PC-3 (cell line): ENCODE results near the gene AFF3. TPM values are rescaled to one million over a fixed set of nuclear protein-coding genes. Genes with fewer than 3 reads are reported as not detected.

Source experiments
- ATAC-seq: fragments of 200-7000 bp; cut with Tn5 transposase; 2 replicates; pipeline ENCODE4 v1.9.1; 2020; ENCODE audit warnings: mild to moderate bottlenecking, moderate library complexity
- BruUV-seq: library from RNA; stranded (reverse); fragments of 400-500 nt; replicated peaks from 2 replicates; lab custom pipeline; 2021; lab: Mats Ljungman, UMichigan
- CTCF ChIA-PET: fragments of 300-600 bp; sonication (Branson Sonifier 250); formaldehyde crosslinking; loops from one replicate; lab custom pipeline; 2022; ENCODE audit warnings: antibody characterized with exemption; lab: Charles Lee
- POLR2A ChIA-PET: fragments of 300-600 bp; sonication (Branson Sonifier 250); formaldehyde crosslinking; loops from one replicate; lab custom pipeline; 2022; ENCODE audit warnings: antibody characterized with exemption; ENCODE audit not compliant: unreplicated experiment; lab: Charles Lee
- DNase-seq: peaks from one replicate; pipeline ENCODE4 v3.0.0-alpha.2; 2015
- H2AFZ ChIP-seq: fragments of 300-600 bp; sonication (generic); 2 replicates; pipeline ENCODE4 v1.6.0; 2016; ENCODE audit warnings: antibody characterized with exemption, low read length
- H3F3A ChIP-seq: fragments of 300-600 bp; sonication (generic); one replicate; pipeline ENCODE4 v1.6.0; 2017; ENCODE audit warnings: antibody characterized with exemption, low read length, control low read depth, mild to moderate bottlenecking; ENCODE audit not compliant: unreplicated experiment
- H3K27ac ChIP-seq: fragments of 300-600 bp; sonication (generic); 2 replicates; pipeline ENCODE4 v1.5.1; 2016; ENCODE audit warnings: mild to moderate bottlenecking, low read length
- H3K27me3 ChIP-seq: fragments of 300-600 bp; sonication (generic); 2 replicates; pipeline ENCODE4 v1.6.1; 2016; ENCODE audit warnings: low read length, mixed read lengths
- H3K36me3 ChIP-seq: fragments of 300-600 bp; sonication (generic); 2 replicates; pipeline ENCODE4 v1.6.1; 2016; ENCODE audit warnings: low read depth, mixed run types, low read length, mixed read lengths
- H3K4me1 ChIP-seq: fragments of 300-600 bp; sonication (generic); 2 replicates; pipeline ENCODE4 v1.5.1; 2016; ENCODE audit warnings: low read length; ENCODE audit not compliant: insufficient read depth
- H3K4me2 ChIP-seq: fragments of 300-600 bp; sonication (generic); 2 replicates; pipeline ENCODE4 v1.6.0; 2016; ENCODE audit warnings: low read length
- H3K4me3 ChIP-seq: fragments of 300-600 bp; sonication (generic); 2 replicates; pipeline ENCODE4 v1.5.1; 2016; ENCODE audit warnings: mild to moderate bottlenecking, low read length, mixed read lengths
- H3K79me2 ChIP-seq: fragments of 300-600 bp; sonication (generic); 2 replicates; pipeline ENCODE4 v1.6.1; 2017; ENCODE audit warnings: low read length, mixed read lengths
- H3K9ac ChIP-seq: fragments of 300-600 bp; sonication (generic); 2 replicates; pipeline ENCODE4 v1.6.0; 2016; ENCODE audit warnings: mild to moderate bottlenecking, low read length
- H3K9me2 ChIP-seq: fragments of 300-600 bp; sonication (generic); replicated peaks from 2 replicates; pipeline ENCODE4 v1.6.1; 2016; ENCODE audit warnings: mixed run types, low read length, mixed read lengths
- H3K9me3 ChIP-seq: fragments of 300-600 bp; sonication (generic); 2 replicates; pipeline ENCODE4 v1.6.1; 2016; ENCODE audit warnings: low read length, mixed read lengths
- H4K20me1 ChIP-seq: fragments of 300-600 bp; sonication (generic); 2 replicates; pipeline ENCODE4 v1.6.1; 2016; ENCODE audit warnings: low read length, mixed read lengths
- CTCF ChIP-seq: fragments of 300-600 bp; sonication (generic); conservative IDR thresholded peaks from 2 replicates; pipeline ENCODE4 v1.5.1; 2017; ENCODE audit warnings: antibody characterized with exemption, low read depth, mild to moderate bottlenecking, low read length
- EZH2 ChIP-seq: fragments of 300-600 bp; sonication (generic); IDR thresholded peaks from one replicate; pipeline ENCODE4 v1.6.1; 2017; ENCODE audit warnings: antibody characterized with exemption, mild to moderate bottlenecking, low read length; ENCODE audit not compliant: unreplicated experiment
- EZH2phosphoT487 ChIP-seq: fragments of 300-600 bp; sonication (generic); IDR thresholded peaks from 2 replicates; pipeline ENCODE4 v1.6.1; 2018; ENCODE audit warnings: mild to moderate bottlenecking, antibody characterized with exemption, low read length, borderline replicate concordance
- intact Hi-C: fragments of 100-400 bp; cut with micrococcal nuclease; formaldehyde crosslinking; loops from 2 replicates; pipeline ENCODE4 v1.9.0; 2023
- total RNA-seq: library from RNA; depleted of rRNA; stranded (reverse); fragments of >200 nt; gene quantifications from 2 replicates; pipeline ENCODE4 v1.2.3, GENCODE V29; 2014

AFF3 gene
- total RNA-seq, 1 experiment from 2014 or later: 0.04 TPM

- ATAC-seq (no peak), DNase-seq (no peak)
- no peaks in the 10 kb centered on the region for H3K79me2 ChIP-seq
- H3K27ac ChIP-seq: no peak overlapping the region
- no peak for TF ChIP-seq CTCF
- TF ChIP-seq EZH2: no peak
- no peak for TF ChIP-seq EZH2phosphoT487
- no peak overlapping the region for H3K4me2 ChIP-seq
- no peaks in the 10 kb centered on the region for H3K36me3 ChIP-seq
- no peaks in the 10 kb centered on the region for H3K9me3 ChIP-seq
- no TSS peak for BruUV-seq
- CTCF ChIA-PET: no interaction called here
- no peak overlapping the region for H3K9ac ChIP-seq
- H3F3A ChIP-seq: no peaks in the 10 kb centered on the region
- intact Hi-C loops: no loop called here
- H3K4me1 ChIP-seq: no peaks in the 10 kb centered on the region
- no peaks in the 10 kb centered on the region for H3K27me3 ChIP-seq
- POLR2A ChIA-PET: no interaction called here
- no peaks in the 10 kb centered on the region for H3K9me2 ChIP-seq
- no peak overlapping the region for H3K4me3 ChIP-seq
- no peak overlapping the region for H2AFZ ChIP-seq
- no peaks in the 10 kb centered on the region for H4K20me1 ChIP-seq
Measured at GRCh38 chr2:99899882-99900281, 242.5 kb downstream of the AFF3 start.

DNA sequence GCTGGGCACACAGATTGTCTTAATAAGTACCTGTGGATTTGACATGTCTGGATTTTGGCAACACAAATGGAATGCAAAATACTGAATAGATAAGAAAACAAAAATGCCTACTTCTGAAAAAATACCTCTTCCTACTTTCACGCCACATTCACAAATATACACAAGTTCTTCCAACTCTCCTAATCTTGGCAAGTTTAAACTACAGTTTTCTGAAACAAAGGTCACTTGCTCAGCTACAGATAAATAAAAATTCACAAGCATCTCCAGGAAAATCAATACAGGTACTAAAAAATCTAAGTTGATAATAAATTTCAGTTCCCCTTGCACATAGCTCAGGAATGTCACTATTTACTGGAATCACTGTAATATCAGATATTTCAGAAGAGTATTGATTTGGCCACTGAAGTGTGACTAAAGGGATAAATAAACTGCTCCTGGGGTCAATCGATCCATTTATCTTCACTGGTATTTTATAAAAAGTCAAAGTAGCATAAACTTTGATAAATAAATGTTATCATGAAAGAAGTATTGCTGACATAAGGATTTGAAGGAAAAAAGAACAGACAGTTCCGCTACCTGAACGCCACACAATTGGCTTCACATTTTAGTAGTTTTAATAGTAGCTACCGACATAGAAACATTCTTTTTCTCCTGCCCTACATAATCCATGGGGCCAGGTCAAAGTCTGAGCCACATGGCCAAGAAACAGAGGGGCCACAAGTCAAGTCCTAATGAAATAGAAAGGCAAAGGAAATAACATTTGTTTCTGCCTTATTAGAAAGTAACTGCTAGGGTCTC, 243.1 kb downstream of the AFF3 start:
- Histone ChIP-seq H3K9me2 (no peaks in the 10 kb centered on the region), H3K9ac (no peak overlapping the region), H3K27me3 (no peaks in the 10 kb centered on the region), H2AFZ (no peak overlapping the region), H3K79me2 (no peaks in the 10 kb centered on the region), H3K4me1 (no peaks in the 10 kb centered on the region), H3K4me3 (no peak overlapping the region), H3K9me3 (no peaks in the 10 kb centered on the region), H3K27ac (no peak overlapping the region), H4K20me1 (no peaks in the 10 kb centered on the region), H3K36me3 (no peaks in the 10 kb centered on the region), H3K4me2 (no peak overlapping the region), H3F3A (no peaks in the 10 kb centered on the region)
- no peak for ATAC-seq
- POLR2A ChIA-PET: no interaction called here
- TF ChIP-seq EZH2 (no peak), EZH2phosphoT487 (no peak), CTCF (no peak)
- CTCF ChIA-PET: no interaction called here
- BruUV-seq: no TSS peak
- DNase-seq: no peak
- intact Hi-C loops: no loop called here

DNA sequence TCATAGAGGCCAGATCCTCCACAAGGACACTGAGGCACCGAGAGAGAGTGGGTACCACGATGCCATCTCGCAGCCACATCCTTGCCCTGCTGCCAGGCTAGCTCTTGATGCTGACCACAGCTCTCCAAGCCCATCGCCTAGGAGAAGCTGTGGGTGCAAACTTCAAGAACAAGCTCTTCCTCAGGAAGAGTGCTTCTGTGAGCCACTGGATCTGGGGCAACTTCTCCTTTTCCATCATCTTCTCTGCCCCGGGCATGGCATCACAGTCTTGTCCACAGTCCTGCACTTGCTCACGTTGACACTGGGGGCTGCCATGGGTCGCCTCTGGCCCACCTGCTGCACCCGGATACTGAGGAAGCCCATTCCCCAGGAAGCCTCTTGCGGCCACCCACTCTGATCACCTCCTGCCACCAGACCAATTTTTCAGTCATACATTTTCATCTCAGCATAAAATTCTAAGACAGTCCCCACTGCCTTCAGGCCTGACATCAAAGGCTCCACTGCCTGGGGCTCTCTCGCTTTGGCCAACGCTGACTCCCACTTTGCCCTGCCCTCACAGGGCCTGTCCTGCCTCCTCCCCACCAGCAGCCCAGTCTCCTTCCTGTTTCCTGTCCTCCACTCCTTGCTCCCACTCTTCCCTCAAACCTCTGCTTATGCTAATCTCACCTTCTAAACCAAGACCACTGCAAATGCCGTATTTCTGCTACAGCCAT, 243.9 kb downstream of the AFF3 start:
- H3F3A ChIP-seq: no peaks in the 10 kb centered on the region
- POLR2A ChIA-PET: no interaction called here
- BruUV-seq: no TSS peak
- H3K4me2 ChIP-seq: no peak overlapping the region
- no peak overlapping the region for H2AFZ ChIP-seq
- CTCF ChIA-PET: no interaction called here
- H3K4me3 ChIP-seq: no peak overlapping the region
- no peaks in the 10 kb centered on the region for H3K79me2 ChIP-seq
- H3K27me3 ChIP-seq: no peaks in the 10 kb centered on the region
- H3K36me3 ChIP-seq: no peaks in the 10 kb centered on the region
- no peak for ATAC-seq
- DNase-seq: no peak
- no peaks in the 10 kb centered on the region for H3K9me2 ChIP-seq
- H3K9me3 ChIP-seq: no peaks in the 10 kb centered on the region
- H3K27ac ChIP-seq: no peak overlapping the region
- intact Hi-C loops: no loop called here
- no peak overlapping the region for H3K9ac ChIP-seq
- H3K4me1 ChIP-seq: no peaks in the 10 kb centered on the region
- H4K20me1 ChIP-seq: no peaks in the 10 kb centered on the region
- TF ChIP-seq CTCF: no peak
- TF ChIP-seq EZH2phosphoT487: no peak
- TF ChIP-seq EZH2: no peak
